Activated T-cell treated with anti-CD3 and anti-CD28 coated beads, Interleukin-2, amount 50 U/mL, for 72 hours (primary cell): ENCODE measurements around the gene CCZ1. TPM values are rescaled to one million over a fixed set of nuclear protein-coding genes. Genes with fewer than 3 reads are reported as not detected.
"Not testable (repeated sequence)": the region's sequence is repeated elsewhere in the genome, so short reads cannot be mapped to it uniquely, and the experiment has no call there.

ENCODE experiments used
- ATAC-seq, 2 donors: fragments of 150-1000 bp; cut with Tn5 transposase; replicated peaks in 1 of 2; 2 replicates each; pipeline ENCODE4 v1.10.0; 2021; ENCODE audit warnings: moderate library complexity in 2 of 2, mild to moderate bottlenecking in 1 of 2
- DNase-seq, 2 donors: peaks; one replicate each; pipeline ENCODE4 v3.0.0; 2021 to 2022; ENCODE audit warnings: mixed read lengths in 1 of 2
- H3K27ac Mint-ChIP-seq: one replicate; pipeline ENCODE4 v1.8.0; 2022; ENCODE audit warnings: mild to moderate bottlenecking, moderate library complexity, mixed read lengths
- H3K27me3 Mint-ChIP-seq: one replicate; pipeline ENCODE4 v1.8.0; 2022; ENCODE audit warnings: low read depth, mixed read lengths
- H3K36me3 Mint-ChIP-seq, 2 donors: one replicate each; pipeline ENCODE4 v1.8.0; 2022; ENCODE audit warnings: mixed read lengths in 2 of 2, mild to moderate bottlenecking in 1 of 2; ENCODE audit not compliant: insufficient read depth in 2 of 2
- H3K4me1 Mint-ChIP-seq: one replicate; pipeline ENCODE4 v1.8.0; 2022; ENCODE audit warnings: low read depth, mixed read lengths
- H3K4me3 Mint-ChIP-seq, 2 donors: one replicate each; pipeline ENCODE4 v1.8.0; 2022; ENCODE audit warnings: mild to moderate bottlenecking in 2 of 2, mixed read lengths in 2 of 2, moderate library complexity in 2 of 2
- H3K9me3 Mint-ChIP-seq, 2 donors: one replicate each; pipeline ENCODE4 v1.8.0; 2022; ENCODE audit warnings: mixed read lengths in 2 of 2
- total RNA-seq, 2 donors: library from RNA; stranded (reverse); gene quantifications; one replicate each; pipeline ENCODE4 v1.2.3, GENCODE V29; 2022

Gene CCZ1
- 100 to 1,000 TPM in 1 of 2 donors, 10 to 100 TPM in 1; 99.6 to 157 TPM for total RNA-seq

DNA sequence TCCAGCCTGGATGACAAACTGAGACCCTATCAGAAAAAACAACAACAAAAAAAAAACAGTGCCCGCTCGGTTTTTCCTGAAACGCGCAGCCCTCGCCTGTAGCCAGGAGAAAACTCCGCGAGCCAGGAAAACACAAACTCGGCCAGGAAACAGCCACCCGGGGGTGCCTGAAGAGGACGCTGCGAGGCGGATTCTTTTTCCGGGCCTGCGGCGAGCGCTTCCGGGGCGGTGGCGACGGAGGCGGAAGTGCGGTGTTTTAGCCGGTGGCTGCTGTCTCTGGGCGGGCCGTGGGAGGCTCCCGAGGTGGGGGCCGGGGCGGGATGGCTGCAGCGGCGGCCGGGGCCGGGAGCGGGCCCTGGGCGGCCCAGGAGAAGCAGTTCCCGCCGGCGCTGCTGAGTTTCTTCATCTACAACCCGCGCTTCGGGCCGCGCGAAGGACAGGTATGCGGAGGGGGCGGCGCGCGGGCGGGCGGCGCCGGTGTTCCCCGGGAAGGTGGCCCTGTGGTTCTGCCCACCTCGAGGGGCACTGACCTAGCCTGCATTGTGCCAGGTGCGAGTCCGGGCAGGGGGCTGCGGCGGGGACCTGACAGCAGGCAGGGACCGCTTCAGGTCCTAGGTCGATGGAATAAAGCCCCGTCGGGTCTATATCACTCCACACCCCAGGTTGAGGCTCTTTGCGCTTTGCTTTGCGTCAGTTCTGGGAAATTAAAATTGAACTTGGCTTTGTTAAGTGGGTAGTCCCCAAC, at the start of gene CCZ1:
CCZ1 (plus strand) TSS at position 254 of the 745 bp plus-strand sequence; CDS start at position 321, 67 bp downstream.
- Mint-ChIP-seq H3K4me3 (peak within 1 kb of the TSS; percentile 86 to 88), H3K27ac (peak within 1 kb of the TSS; percentile 80)
- DNase-seq, result peak; percentile 75 to 83
- peak; percentile 98 for ATAC-seq
- not testable (repeated sequence) for H3K36me3 Mint-ChIP-seq, H3K9me3 Mint-ChIP-seq, H3K4me1 Mint-ChIP-seq, H3K27me3 Mint-ChIP-seq

- DNase-seq, result no peak
- H3K27me3 Mint-ChIP-seq, result no peaks in the 10 kb centered on the region
- no peaks in the 10 kb centered on the region for H3K9me3 Mint-ChIP-seq
- no peaks in the 10 kb centered on the region for H3K4me1 Mint-ChIP-seq
- ATAC-seq, result no peak
- no peaks in the 10 kb centered on the region for H3K36me3 Mint-ChIP-seq
- no peak overlapping the region for H3K27ac Mint-ChIP-seq
- H3K4me3 Mint-ChIP-seq, result no peak overlapping the region
These were observed 47.6 kb upstream of the CCZ1 start for GRCh38 chr7:5850944-5851343.

DNA sequence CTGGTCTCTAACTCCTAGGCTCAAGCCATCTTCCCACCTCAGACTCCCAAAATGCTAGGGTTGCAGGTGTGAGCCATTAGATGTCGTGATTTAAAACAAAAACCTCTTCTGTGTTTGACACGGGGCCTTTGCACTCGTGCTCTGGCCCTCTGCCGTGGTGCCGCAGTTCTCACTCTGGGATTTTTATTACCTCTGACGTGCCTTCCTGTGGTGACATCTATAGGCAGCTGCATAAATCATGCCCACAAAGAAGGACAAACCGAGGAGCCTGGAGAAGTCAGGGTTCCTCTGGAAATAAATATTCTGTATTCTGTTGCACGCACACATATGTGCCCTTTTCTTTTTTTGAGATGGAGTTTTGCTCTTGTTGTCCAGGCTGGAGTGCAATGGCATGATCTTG, 43.8 kb upstream of the CCZ1 start:
- Mint-ChIP-seq H3K27ac (no peak overlapping the region), H3K4me3 (no peak overlapping the region), H3K9me3 (no peaks in the 10 kb centered on the region), H3K4me1 (peaks cover 25% of the 10 kb centered on the region), H3K27me3 (no peaks in the 10 kb centered on the region), H3K36me3 (no peaks in the 10 kb centered on the region)
- DNase-seq (no peak), ATAC-seq (no peak)

DNA sequence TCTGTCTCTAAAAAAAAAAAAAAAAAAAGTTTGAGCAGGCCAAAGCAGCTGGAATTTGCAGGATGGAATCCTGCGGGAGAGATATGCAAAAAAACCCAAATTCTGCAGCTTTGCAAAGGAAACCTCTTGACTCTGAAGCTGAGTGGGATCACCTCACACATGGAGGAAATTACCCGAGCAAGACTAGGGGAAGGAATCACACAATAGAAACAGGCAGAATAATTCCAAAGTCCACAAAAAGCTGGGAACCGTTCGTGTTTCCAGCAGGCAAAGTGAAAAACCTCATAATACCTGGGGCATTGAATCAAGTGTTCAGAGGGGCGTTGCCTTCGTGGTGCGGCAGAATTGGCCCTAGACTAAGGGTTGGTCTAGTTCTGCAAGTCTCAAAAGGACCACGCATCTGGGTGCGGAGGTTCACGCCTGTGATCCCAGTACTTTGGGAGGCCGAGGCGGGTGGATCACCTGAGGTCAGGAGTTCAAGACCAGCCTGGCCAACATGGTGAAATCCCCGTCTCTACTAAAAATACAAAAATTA, 41.4 kb upstream of the CCZ1 start:
- not testable (repeated sequence) for ATAC-seq, H3K27ac Mint-ChIP-seq, H3K27me3 Mint-ChIP-seq, DNase-seq, H3K9me3 Mint-ChIP-seq, H3K4me3 Mint-ChIP-seq, H3K36me3 Mint-ChIP-seq
- H3K4me1 Mint-ChIP-seq, result peaks cover 25% of the 10 kb centered on the region

DNA sequence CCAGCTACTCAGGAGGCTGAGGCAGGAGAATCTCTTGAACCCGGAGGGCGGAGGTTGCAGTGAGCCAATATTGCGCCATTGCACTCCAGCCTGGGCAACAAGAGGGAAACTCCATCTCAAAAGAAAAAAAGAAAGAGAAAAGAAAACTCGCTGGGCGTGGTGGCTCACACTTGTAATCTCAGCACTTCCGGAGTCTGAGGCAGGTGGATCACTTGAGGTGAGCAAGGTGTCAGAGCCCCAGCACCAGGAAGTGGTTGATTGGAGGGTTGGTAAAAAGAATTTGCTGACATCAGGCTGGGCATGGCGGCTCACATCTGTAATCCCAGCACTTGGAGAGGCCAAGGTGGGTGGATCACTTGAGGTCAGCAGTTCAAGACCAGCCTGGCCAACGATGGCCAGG, 40.0 kb upstream of the CCZ1 start:
- not testable (repeated sequence) for H3K36me3 Mint-ChIP-seq, H3K9me3 Mint-ChIP-seq, H3K27me3 Mint-ChIP-seq
- ATAC-seq (peak; percentile 29 to 82), DNase-seq (peak; percentile 16 to 17)
- Mint-ChIP-seq H3K27ac (peak overlapping the region; percentile 28), H3K4me3 (peak overlapping the region in 1 of 2 donors; percentile 58), H3K4me1 (peaks cover 25% of the 10 kb centered on the region)

DNA sequence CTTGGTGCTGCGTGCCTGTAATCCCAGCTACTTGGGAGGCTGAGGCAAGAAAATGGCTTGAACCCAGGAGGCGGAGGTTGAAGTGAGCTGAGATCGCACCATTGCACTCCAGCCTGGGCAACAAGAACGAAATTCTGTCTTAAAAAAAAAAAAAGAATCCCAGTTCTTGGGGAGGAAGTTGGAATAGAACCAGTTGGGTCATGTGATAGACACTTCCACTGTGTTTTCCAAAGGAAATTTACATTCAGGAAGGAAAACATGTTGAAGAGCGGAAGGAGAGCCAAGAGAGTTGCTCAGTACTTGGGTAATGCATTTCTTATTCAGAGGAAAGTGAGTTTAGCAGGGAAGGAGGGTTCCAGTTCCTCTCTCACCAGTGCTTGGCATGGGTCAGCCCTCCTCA, 37.3 kb upstream of the CCZ1 start:
- H3K27ac Mint-ChIP-seq, DNase-seq, H3K4me3 Mint-ChIP-seq, ATAC-seq, H3K27me3 Mint-ChIP-seq, H3K36me3 Mint-ChIP-seq, H3K9me3 Mint-ChIP-seq: not testable (repeated sequence)
- peaks cover 23% of the 10 kb centered on the region for H3K4me1 Mint-ChIP-seq

GRCh38 chr7:5862753-5863366, 35.7 kb upstream of the CCZ1 start:
- not testable (repeated sequence) for ATAC-seq, H3K4me3 Mint-ChIP-seq, H3K27me3 Mint-ChIP-seq, H3K27ac Mint-ChIP-seq, H3K9me3 Mint-ChIP-seq, DNase-seq, H3K36me3 Mint-ChIP-seq
- peaks cover 17% of the 10 kb centered on the region for H3K4me1 Mint-ChIP-seq

DNA sequence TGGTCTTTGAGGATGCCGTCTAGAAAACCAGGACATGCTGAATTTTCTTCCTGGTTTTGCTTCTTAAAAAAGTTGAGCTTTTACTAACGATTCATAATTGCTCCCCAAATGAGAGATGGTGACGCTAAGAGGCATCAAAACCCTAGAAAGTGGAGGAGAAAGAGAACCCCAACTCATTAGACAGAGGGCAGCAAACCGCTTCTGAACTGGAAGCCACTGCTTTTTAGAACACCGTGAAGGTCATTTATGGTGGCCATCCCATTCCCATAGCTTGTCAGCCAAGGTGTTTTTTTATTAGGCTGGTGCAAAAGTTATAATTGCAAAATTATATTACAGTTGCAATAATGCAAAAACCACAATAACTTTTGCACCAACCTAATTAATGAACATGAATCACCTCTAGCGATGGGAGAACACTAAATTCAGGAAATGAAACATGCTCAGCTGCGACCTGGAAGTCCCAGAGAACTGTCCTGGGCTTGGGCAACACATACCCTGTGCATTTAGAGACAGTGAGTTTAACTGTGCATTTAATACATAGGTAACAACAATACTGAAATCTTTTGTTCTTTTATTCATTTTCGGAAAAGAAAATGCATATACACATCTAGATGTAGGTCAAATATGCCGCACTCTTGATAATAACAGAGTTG, 33.1 kb upstream of the CCZ1 start:
- not testable (repeated sequence) for ATAC-seq, H3K27me3 Mint-ChIP-seq, H3K4me3 Mint-ChIP-seq, DNase-seq, H3K4me1 Mint-ChIP-seq, H3K27ac Mint-ChIP-seq, H3K36me3 Mint-ChIP-seq, H3K9me3 Mint-ChIP-seq

- ATAC-seq, result no peak
- Mint-ChIP-seq H3K9me3 (no peaks in the 10 kb centered on the region), H3K27ac (no peak overlapping the region), H3K4me1 (no peaks in the 10 kb centered on the region), H3K4me3 (no peak overlapping the region), H3K36me3 (peaks cover 0 to 2% of the 10 kb centered on the region in 2 donors), H3K27me3 (no peaks in the 10 kb centered on the region)
- no peak for DNase-seq
These were observed 31.5 kb upstream of the CCZ1 start for GRCh38 chr7:5867060-5867459.

DNA sequence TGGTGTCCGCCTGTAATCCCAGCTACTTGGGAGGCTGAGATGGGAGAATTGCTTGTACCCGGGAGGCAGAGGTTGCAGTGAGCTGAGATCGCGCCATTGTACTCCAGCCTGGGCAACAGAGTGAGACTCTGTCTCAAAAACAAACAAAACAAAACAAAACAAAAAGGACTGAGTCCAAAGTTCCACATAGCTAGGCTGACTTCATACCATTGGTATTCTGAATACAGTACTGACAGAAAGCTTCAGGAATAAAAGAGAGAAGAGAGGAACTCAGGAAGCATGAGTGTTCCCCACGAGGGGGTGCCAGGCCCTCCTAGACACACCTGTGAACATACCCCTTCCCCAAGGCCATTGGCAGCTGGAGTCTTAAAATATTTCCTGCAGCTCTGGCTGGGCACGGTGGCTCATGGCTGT, 29.6 kb upstream of the CCZ1 start:
- H3K4me3 Mint-ChIP-seq, H3K4me1 Mint-ChIP-seq: not testable (repeated sequence)

DNA sequence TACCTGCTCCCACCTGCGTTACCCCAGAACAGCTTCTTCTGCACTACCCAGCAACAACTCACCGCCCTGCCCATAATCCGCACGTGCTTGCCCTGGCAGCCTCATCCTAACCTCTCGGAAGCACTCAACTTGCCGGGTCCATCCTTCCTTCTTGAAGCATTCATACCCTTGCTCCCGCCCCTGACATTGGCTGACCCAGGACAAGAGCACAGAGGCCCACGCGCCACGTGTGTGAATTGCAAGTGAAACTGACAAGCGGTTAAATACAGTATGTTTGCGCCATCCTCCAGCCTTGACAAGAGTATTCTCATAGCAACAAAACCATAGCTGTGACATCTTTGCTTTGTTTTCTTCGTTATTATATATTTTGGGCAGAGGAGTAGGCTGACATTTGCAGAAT, 28.8 kb upstream of the CCZ1 start:
- ATAC-seq (no peak), DNase-seq (no peak)
- H3K9me3 Mint-ChIP-seq, result no peaks in the 10 kb centered on the region
- peaks cover 0 to 2% of the 10 kb centered on the region in 2 donors for H3K36me3 Mint-ChIP-seq
- no peaks in the 10 kb centered on the region for H3K4me1 Mint-ChIP-seq
- H3K4me3 Mint-ChIP-seq, result no peak overlapping the region
- no peaks in the 10 kb centered on the region for H3K27me3 Mint-ChIP-seq
- no peak overlapping the region for H3K27ac Mint-ChIP-seq

More for the DNA sequence above, 29.6 kb upstream of the CCZ1 start:
- not testable (repeated sequence) for DNase-seq, H3K27ac Mint-ChIP-seq, ATAC-seq, H3K36me3 Mint-ChIP-seq, H3K9me3 Mint-ChIP-seq, H3K27me3 Mint-ChIP-seq

GRCh38 chr7:5870311-5870710, 28.2 kb upstream of the CCZ1 start:
- no peak for DNase-seq
- Mint-ChIP-seq H3K36me3 (peaks cover 0 to 2% of the 10 kb centered on the region in 2 donors), H3K9me3 (no peaks in the 10 kb centered on the region), H3K27me3 (no peaks in the 10 kb centered on the region), H3K4me3 (no peak overlapping the region), H3K4me1 (no peaks in the 10 kb centered on the region), H3K27ac (no peak overlapping the region)
- ATAC-seq, result no peak

GRCh38 chr7:5872326-5872725, 26.2 kb upstream of the CCZ1 start:
- no peak for ATAC-seq
- H3K9me3 Mint-ChIP-seq, result no peaks in the 10 kb centered on the region
- H3K27me3 Mint-ChIP-seq, result no peaks in the 10 kb centered on the region
- H3K4me3 Mint-ChIP-seq, result no peak overlapping the region
- H3K4me1 Mint-ChIP-seq, result no peaks in the 10 kb centered on the region
- peaks cover 0 to 2% of the 10 kb centered on the region in 2 donors for H3K36me3 Mint-ChIP-seq
- no peak overlapping the region for H3K27ac Mint-ChIP-seq
- DNase-seq, result no peak
